ENCODE data around the gene KCTD10. TPM values are rescaled to one million over a fixed set of nuclear protein-coding genes. Genes with fewer than 3 reads are reported as not detected.

Gene KCTD10
- total and polyA plus RNA-seq, 9 of the 15 experiments (the other 6 are each of a cell fraction or from before 2014, with no cell fraction given), result 1.9 to 37.5 (median 15.7) TPM

GRCh38 chr12:109436188-109436560, 40.9 kb downstream of the KCTD10 start:
- Histone ChIP-seq H3K27me3 (ENCODE audit: control insufficient read depth in 2 of 2, insufficient read depth in 2 of 2, low read length in 2 of 2) (peaks cover 23 to 36% of the 10 kb centered on the region in 2 experiments; a peak in 4 of 5 replicates), H3K9me1 (ENCODE audit: control insufficient read depth, insufficient read depth, low read length) (no peaks in the 10 kb centered on the region), H4K20me1 (replicated peaks; ENCODE audit: control insufficient read depth, insufficient read depth, low read length) (no peaks in the 10 kb centered on the region), H3K79me2 (ENCODE audit: control insufficient read depth, insufficient read depth, low read length) (no peaks in the 10 kb centered on the region), H3K9ac (ENCODE audit: insufficient read depth in 1 of 2, low read depth in 2 of 2, low read length in 2 of 2) (no peak overlapping the region), H3K4me3 (no peak overlapping the region), H3K36me3 (ENCODE audit: control insufficient read depth, insufficient read depth, low read length) (no peaks in the 10 kb centered on the region), H3K4me1 (replicated peaks in 1 of 2; ENCODE audit: control insufficient read depth in 2 of 2, insufficient read depth in 2 of 2, low read length in 2 of 2) (no peaks in the 10 kb centered on the region; a peak in 1 of 5 replicates), H3K27ac (ENCODE audit: extremely low read depth, low read depth, low read length) (no peak overlapping the region), H2AFZ (ENCODE audit: low read depth, low read length) (no peak overlapping the region), H3K4me2 (ENCODE audit: insufficient read depth, low read length) (no peak overlapping the region), H3K9me3 (replicated peaks; ENCODE audit: control insufficient read depth, insufficient read depth, low read depth, low read length) (no peaks in the 10 kb centered on the region)
- no peak for DNase-seq (ENCODE audit: extremely low read depth in 1 of 4, low spot score in 3 of 4)
- TF ChIP-seq IRF2 (CRISPR knock-in tag; IDR thresholded peaks at IDR 0.05), result no peak
- TF ChIP-seq ZBTB34 (CRISPR knock-in tag; IDR thresholded peaks at IDR 0.05), result no peak
- no peak for TF ChIP-seq NR1H2 (CRISPR knock-in tag; IDR thresholded peaks at IDR 0.05)
- no peak for TF ChIP-seq KHSRP (IDR thresholded peaks at IDR 0.05)
- TF ChIP-seq RHOXF2B (CRISPR knock-in tag; conservative IDR thresholded peaks at IDR 0.05), result no peak
- TF ChIP-seq TFAP4 (CRISPR knock-in tag; IDR thresholded peaks at IDR 0.05; ENCODE audit: borderline replicate concordance), result no peak
- no peak for TF ChIP-seq MYBL2 (IDR thresholded peaks at IDR 0.05; ENCODE audit: low read depth)
- no peak for TF ChIP-seq MYBL2 (CRISPR knock-in tag; IDR thresholded peaks at IDR 0.05; ENCODE audit: borderline replicate concordance)
- TF ChIP-seq FOXK1 (CRISPR knock-in tag; IDR thresholded peaks at IDR 0.05; ENCODE audit: borderline replicate concordance), result no peak
- TF ChIP-seq SIX5 (IDR thresholded peaks at IDR 0.05; ENCODE audit: borderline replicate concordance in 1 of 2, insufficient read depth in 1 of 2, low read depth in 1 of 2, low read length in 2 of 2), result no peak
- no peak for TF ChIP-seq RNF2 (IDR thresholded peaks at IDR 0.05)
- no peak for FAIRE-seq
- intact Hi-C loops (cut with micrococcal nuclease), result no loop called here
- in situ Hi-C loops (cut with MboI), result no loop called here
- BruUV-seq (replicated peaks), result no TSS peak
- ChIA-PET CTCF (ENCODE audit: low intra/inter-chr PET ratio) (no interaction called here), POLR2A (interaction anchor here (0.9 kb wide), 1 partner anchor 27 kb away, joined by 4 read pairs; no protein-coding TSS in a partner anchor)
- 8% methylated on average over 6 of the region's 7 CpGs for WGBS (ENCODE audit: insufficient coverage, low coverage, missing lambda C conversion rate)
- ATAC-seq, result no peak
